Lower leg skin (tissue), 3 donors: ENCODE data around the gene AGPAT4.

Experiments used
- POLR2A ChIP-seq, 2 donors: fragments of 450-650 bp; IDR thresholded peaks; one replicate each; pipeline ENCODE4 v1.6.1; 2016 to 2017; ENCODE audit warnings: antibody characterized with exemption in 2 of 2, mild to moderate bottlenecking in 1 of 2, moderate library complexity in 1 of 2
- TF ChIP-seq, protein P1 (sequence below), 3 donors: fragments of 450-650 bp; IDR thresholded peaks; one replicate each; pipeline ENCODE4 v1.5.1; 2016; ENCODE audit warnings: antibody characterized with exemption in 3 of 3, mild to moderate bottlenecking in 3 of 3, moderate library complexity in 2 of 3

DNA sequence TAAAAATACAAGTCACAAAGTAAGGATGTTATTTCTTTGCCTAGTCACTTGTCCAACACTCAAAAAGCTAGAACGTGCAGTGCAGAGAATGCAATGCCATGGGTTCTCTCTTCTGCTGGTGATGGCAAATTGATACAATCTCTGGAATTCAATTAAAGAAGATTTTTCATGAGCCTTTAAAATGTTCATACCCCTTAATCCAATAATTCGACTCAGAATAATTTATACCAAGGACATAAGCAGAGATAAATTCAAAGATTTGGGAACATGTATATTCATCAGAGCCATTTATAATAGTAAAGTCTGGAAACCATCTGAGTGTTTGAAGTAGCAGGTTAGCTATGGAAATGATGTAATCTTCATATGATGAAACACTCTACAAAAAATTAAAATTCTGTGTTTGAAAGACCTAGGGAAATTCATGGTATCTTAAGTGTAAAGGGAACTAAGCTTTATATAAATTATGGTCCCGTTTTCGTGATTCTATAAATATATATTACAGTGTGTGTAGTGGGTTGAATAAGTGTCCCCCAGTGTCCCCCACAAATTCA lies 2.8 kb upstream of the AGPAT4 start:
- TF ChIP-seq, protein P1, sequence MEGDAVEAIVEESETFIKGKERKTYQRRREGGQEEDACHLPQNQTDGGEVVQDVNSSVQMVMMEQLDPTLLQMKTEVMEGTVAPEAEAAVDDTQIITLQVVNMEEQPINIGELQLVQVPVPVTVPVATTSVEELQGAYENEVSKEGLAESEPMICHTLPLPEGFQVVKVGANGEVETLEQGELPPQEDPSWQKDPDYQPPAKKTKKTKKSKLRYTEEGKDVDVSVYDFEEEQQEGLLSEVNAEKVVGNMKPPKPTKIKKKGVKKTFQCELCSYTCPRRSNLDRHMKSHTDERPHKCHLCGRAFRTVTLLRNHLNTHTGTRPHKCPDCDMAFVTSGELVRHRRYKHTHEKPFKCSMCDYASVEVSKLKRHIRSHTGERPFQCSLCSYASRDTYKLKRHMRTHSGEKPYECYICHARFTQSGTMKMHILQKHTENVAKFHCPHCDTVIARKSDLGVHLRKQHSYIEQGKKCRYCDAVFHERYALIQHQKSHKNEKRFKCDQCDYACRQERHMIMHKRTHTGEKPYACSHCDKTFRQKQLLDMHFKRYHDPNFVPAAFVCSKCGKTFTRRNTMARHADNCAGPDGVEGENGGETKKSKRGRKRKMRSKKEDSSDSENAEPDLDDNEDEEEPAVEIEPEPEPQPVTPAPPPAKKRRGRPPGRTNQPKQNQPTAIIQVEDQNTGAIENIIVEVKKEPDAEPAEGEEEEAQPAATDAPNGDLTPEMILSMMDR (IDR thresholded peaks at IDR 0.05), result no peak
- no peak for TF ChIP-seq POLR2A (IDR thresholded peaks at IDR 0.05)
